SK-N-SH (cell line): ENCODE results near the gene AGTRAP.

Experiments
- CTCF ChIP-seq: fragments of 200-600 bp; sonication (generic); IDR thresholded peaks from 2 replicates; pipeline ENCODE4 v1.6.1; 2017; ENCODE audit warnings: antibody characterized with exemption, mild to moderate bottlenecking, moderate library complexity
- ELF1 ChIP-seq: IDR thresholded peaks from 2 replicates; pipeline ENCODE4 v1.4.0; 2012
- MAX ChIP-seq: IDR thresholded peaks from 2 replicates; pipeline ENCODE4 v1.4.0; 2012; ENCODE audit warnings: low read depth
- RFX5 ChIP-seq: IDR thresholded peaks from 2 replicates; pipeline ENCODE4 v1.6.1; 2012; ENCODE audit warnings: mild to moderate bottlenecking, improper control_type of control experiment, low read length
- TAF1 ChIP-seq: IDR thresholded peaks from 2 replicates; pipeline ENCODE4 v1.6.1; 2012; ENCODE audit warnings: low read depth, mild to moderate bottlenecking, low read length, moderate library complexity, borderline replicate concordance
- ZBTB33 ChIP-seq: IDR thresholded peaks from 2 replicates; pipeline ENCODE4 v1.4.0; 2012; ENCODE audit warnings: low read depth, borderline replicate concordance

GRCh38 chr1:11719313-11720032 is 16.5 kb upstream of the AGTRAP start:
- peak; percentile 98 for TF ChIP-seq CTCF
- no peak for TF ChIP-seq RFX5
- no peak for TF ChIP-seq ELF1
- no peak for TF ChIP-seq ZBTB33
- TF ChIP-seq MAX, result peak; percentile 81
- no peak for TF ChIP-seq TAF1
